Measurements from ENCODE around the gene STXBP4.

The STXBP4 gene

DNA sequence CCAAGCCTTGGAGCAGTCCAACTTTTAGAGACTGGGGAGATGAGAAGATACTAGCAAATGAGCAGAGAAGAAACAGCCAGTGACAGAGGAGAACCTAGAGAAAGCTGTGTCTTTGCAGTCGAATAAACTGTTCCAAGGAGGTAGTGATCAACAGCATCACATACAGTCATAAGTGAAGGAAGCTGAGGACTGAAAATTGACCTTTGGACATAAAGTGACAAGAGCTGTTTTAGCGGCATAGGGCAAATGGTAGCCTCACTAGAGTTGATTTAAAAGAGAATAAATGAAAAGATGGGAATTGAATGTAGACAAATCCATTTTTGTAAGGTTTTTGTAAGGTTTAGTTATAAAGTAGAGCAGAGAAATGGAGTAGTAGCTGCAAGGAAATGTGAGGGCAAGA lies 165.0 kb downstream of the STXBP4 start:
- no peak for DNase-seq

DNA sequence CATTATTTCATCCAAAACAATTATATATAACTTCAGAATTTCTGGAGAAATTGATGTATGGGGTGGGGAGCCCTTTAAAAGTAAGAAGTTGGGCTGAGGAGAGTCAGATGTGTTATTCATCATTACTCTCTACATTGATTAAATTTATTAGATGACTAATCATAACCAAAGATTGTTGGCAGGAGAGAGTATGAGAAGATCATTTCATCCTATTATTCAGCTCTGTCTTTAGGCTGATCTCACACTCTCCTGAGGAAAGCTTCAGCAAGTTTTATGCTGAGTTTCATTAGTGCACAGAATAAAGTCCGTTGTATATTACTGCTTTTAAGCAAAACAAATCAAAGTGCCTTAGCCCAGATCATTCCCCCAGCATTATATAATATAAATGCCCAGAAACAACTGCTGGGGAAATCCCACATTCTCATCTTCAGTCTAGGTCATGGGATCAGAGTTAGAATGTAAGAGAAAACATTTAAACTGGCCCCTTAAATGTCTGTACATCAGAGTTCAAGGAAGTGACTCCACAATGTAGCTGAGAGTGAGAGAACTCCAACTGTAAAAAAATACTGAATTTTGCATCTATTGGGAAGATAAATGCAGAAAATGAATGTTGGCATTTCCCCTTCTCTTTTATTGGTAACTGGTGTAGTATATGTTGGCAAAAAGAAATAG lies 166.1 kb downstream of the STXBP4 start:
- DNase-seq: no peak

DNA sequence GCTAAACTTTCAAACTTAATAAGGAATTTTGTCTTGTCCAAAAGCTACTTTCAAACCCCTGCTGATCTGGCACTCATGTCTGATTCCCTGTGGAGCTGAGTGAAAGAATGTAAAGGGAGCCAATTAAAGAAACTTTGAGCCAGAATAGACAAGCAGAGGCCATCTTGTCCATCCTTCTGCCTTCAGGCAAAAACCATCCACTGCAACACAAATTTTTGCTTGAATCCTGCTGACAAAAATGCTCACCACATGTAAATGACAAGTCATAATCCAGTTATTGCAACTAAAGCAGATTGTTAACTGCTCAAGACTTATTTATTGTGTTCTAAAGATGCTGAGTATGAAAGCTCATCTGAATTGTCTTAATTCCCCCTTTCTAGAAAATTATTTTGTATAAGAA lies 172.2 kb downstream of the STXBP4 start:
- no peak for DNase-seq

DNA sequence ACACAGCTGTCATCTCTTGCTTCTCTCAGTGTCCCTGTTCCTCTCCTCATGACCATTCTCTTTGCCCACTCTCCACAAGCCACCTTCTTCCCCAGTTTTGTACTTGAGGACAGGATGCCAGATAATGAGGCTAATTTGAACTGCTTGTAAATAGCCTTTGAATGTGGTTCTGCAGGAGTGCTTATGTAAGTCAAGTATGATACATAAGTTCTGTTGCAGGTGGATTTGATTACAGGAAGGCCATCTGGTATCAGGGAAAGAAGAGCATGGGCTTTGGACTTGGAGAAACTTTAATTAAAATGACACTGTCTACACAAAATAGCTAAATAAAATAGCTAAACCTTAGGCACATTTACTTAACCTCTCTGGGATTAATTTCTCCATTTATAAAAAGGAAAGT lies 176.0 kb downstream of the STXBP4 start:
- DNase-seq: no peak

DNA sequence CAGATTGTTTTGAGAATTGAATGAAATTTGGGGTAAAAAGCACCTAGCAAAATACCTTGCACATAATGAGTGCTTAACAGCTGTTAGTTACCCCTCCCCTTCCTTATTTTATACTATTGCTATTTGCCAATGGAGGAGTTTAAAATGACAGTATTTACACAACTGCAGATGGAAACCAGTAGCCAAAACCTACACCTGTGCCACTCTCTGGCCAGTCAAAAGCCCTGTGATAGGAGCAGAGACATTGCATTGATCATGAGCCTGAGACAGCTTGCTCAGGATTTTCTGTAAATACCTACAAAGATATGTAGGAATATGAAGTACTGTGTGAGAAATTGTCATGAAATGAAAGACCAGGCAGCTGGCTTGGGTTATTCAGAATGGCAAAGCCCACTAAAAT lies 180.9 kb downstream of the STXBP4 start:
- DNase-seq: no peak

DNA sequence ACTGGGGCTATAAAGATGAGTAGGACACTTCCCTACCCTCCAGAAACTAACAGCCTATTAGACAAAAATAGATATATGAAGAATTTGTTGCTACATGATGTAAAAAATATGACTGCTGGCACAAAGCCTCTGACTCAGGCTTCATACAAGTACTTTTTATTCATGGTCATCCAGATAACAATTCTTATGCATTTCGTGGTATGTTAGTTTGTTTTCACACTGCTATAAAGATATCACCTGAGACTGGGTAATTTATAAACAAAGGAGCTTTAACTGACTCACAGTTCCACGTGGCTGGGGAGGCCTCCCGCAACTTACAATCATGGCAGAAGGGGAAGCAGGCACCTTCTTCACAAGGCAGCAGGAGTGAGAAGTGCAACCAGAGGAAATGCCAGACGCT lies 183.7 kb downstream of the STXBP4 start:
- DNase-seq: no peak

DNA sequence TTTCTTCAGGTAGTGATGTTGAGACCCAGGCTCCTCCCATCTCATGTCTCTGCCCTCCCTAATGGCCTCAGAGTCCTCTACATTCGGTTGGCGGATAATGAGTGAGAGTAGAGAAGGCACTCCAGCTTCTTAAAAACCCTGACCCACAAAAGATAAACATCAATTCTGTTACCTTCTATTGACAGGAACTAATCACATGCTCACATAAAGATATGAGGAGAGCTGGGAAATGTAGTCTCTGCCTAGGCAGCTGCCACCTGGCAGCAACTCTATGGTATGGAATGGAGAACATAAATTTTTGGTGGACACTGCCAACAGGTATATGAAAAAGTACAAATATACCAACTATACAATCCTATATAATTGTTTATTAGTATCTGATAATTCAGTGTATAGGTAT lies 185.5 kb downstream of the STXBP4 start:
- no peak for DNase-seq

DNA sequence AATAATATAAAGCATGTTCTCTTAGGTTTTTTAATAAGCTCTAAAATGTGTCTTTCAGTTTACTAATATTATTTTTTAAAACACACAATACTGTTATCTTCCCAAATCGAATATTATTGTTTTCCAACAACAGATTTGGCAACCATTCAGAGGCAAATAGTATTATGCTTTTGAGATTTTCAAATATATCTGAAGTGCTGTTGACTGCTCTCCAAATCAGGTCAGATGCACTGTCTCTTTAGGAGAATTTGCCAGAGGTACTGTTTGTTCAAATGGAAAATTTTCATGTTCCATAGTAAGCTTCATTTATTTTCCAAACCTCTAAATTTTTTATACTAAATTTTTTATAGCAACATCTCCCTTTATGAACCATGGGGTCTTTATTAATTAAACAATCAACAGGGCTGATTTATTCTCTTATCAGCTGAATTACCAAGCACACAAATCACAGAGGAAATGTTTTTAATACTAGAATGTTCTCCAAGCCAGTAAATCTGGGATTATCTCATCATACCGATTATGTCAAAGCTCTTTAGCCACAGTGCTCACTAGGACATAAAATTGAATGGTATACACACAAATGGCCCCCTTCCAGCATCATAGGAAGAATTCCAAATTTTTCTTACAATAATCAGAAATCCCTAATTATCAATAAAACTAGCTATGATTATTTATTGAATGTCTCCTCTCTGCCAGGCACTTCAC lies 187.4 kb downstream of the STXBP4 start:
- no peak for DNase-seq

DNA sequence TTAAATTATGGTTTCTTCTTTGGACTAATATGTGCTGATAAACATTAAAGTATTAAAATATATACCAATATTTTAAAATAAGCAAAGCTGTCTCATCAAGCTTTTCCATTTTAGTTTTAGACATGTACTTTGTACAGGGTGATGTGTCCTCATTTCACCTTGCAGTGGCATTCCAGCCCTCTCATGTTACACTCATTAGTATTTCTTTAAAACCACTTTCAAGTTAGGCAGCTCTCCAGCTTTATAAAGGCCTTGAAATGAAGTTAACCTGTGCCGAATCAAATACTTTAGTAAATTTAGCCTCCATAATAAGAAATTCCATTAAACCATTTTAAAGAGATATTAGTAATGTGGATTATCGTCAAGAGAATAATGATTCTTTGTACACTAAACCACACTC lies 188.6 kb downstream of the STXBP4 start:
- DNase-seq: no peak

DNA sequence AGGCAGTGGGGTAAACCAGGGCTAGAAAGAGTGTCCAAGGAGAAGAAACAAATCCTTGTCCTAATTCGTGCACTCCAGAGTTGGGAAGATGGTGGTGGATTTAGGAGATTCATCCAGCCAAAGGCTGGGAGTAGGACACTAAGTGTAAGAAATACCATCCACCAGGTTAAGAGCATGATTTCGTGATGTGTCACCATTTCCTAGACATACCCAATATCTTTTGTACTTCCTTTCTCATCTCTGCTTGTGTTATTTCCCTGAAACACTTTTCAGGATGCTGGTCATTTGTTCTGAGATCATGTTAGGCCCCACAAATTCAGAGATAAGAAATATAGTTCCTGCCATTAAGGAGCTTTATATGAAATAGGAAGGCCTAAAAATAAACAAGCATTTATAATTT lies 189.9 kb downstream of the STXBP4 start:
- DNase-seq: no peak

DNA sequence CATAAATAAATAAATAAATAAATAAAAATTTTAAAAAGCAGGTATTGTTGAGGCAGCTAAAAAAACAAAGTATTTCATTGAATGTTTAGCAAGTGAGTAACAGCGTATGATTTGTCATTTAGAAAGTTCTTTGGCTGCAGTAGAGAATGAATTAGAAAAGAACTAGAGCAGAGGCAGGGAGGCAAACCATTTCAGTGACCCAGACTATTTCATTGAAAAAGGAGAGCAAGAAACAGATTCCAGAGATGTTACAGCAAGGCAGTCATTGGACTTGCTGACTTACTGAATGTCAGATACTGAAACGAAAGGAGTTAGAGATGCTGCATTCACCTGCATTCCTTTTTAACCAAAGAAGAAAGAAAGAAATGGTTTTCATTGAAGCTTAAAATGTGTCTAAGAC lies 190.7 kb downstream of the STXBP4 start:
- DNase-seq: no peak

DNA sequence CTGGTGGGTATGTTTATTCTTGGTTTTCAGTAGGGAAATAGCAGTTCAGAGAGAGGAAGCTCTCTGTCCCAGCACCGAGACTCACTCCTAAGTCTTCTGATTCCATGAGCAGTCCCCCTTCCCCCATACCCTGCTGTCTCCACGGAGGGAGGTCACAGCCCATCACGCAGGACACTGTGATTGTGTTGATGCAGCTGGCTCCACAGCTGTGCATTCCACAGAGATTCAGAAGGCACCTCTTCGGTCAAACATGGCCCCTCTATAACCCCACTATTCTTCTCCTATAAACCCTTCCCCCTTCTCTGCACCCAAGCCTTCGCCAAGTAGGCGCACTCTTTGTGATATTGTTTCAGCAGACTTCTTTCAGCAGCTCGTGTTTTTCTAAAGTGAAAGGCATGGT lies 191.9 kb downstream of the STXBP4 start:
- DNase-seq: no peak

DNA sequence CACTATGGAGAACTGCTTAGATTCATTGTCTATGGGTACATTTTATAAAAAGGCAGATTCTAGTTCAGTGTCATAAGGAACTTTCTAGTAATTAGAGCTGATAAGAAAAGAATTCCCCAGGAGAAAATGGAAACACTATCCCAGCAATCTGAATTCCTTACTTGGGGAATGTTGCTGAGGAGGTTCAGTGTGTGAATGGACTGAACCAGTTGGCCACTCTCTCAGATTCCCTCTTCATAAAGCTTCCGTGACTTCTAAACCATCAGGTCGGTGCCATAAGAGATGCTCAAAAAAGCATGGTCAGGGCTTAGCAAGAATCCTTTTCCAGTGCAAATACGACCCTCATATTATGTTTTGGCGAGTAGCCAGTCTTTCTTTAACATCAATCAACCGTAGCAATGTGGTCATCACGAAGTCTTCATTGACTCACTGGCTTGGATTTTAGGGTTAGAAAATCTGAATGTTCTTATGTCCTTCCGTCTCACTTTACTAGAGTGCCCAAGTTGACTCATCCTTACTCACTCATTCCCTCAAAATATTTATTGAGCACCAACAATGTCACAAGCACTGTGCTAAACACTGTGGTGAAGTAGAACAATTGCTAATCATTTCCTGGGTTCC lies 193.5 kb downstream of the STXBP4 start:
- no peak for DNase-seq

DNA sequence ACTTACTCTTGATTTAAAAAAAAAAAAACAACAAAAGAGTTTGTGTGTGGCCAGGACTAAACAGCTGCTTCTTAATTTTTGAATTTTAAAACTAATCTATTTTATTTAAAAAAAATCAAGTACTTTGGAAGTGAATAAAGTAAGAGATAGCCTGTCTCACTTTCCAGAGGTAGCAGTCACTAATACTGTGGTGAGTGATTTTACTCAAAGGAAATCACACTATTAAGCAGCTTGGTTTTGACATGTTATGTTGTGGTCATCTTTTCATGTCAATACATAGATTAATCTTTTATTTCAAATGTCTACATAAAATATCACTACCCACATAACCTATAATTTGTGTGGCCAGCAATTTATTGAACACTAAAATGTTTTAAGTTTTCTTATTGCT lies 194.0 kb downstream of the STXBP4 start:
- DNase-seq: no peak

DNA sequence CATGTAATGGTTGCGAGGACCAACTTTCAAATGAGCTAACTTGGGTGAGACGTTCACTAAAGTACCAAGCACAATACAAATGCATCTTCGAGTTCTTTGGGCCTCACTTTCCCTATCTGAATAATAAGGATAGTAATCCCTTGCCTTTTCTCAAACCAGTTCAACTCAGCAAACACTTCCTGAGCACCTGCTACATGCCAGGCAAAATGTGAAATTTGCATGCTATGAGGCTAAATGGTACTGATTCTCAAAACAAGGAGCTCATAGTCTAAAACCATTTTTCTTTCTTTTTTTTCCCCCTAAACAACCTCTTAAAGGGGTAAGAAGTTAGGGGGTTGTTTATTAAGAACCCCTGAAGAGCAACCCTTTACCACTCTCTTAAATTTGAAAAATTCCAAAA lies 194.8 kb downstream of the STXBP4 start:
- DNase-seq: no peak

DNA sequence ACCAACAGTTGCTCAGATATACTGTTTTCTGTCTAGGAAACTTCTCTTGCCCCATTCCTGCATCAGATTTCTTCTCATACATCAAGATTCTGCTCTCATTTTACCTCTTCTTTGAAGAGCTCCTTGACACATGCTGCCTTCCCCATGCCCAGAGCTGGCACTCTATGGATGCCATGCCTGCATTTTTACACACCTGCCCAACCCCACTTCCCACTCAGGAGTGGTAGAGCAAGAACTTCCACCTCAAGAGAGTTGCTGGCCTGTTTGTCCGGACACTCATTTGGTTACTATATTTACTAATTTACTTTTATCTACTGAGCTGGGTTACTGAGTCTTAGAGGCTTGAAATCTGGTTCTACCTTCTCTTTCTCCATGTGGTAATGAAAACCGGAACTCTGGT lies 197.9 kb downstream of the STXBP4 start:
- DNase-seq: no peak

DNA sequence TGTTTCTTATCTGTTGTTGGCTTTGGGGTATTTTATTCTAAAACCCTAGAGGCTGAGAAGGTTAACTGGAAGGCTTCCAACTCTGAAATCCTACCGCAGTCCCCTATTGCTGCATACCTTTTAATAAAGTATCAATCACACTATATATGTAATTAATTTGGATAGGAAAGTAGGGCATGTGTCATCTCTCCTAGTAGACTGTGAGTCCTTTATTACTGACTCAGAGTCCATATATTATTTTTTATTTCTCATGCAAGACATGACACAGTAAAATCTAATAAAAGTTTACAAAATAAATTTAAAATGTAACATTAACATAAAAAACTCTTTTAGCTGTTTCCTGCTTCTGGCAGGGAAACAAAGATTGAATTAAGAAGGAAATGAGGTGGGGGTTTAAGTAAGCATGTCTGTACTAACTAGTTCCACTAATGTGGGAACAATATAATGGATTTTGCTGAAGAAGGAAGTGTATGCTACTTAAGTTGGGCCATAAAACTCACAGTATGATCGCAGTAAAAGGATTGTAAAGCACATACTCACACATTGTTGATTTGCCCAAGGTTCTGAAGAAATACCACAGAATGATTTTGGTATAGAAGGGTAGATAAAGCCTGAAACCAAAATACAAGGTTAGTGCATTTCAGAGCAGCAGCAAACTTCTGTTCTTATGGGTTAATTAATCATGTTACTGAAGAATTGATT lies 198.6 kb downstream of the STXBP4 start:
- no peak for DNase-seq

DNA sequence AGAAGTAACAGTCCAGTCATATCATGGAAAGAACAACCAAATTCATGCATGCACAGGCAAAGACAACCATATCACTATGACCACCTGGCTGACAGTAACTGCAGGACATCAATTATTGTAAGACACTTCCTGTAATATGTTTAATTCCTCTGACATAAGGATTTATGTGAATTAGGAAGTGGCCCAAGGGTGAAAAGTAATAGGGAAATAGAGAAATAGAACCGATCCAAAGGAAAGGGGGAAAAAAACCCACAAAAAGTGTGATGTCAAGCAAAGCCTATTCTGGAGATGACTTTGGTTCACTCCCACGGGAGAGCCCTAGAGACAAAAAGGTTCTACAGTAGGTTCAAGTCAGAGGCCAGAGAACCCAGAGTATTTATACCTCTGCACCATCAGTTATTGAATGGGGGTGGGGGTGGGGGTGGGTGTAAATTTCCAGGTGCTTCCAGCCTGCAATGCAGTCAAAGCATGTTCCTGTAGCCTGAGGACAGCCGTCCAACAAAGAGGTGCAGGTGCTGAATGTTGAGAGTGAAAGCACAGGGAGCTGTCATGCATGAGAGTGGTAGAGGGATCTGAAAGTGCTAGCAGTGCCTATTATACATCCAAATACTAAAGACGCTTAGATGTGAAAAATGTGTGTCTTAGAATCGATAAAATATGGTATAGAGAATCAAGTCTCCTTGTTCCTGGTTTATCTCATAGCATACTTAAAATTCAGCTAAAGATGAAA lies 200.6 kb downstream of the STXBP4 start:
- no peak for DNase-seq

DNA sequence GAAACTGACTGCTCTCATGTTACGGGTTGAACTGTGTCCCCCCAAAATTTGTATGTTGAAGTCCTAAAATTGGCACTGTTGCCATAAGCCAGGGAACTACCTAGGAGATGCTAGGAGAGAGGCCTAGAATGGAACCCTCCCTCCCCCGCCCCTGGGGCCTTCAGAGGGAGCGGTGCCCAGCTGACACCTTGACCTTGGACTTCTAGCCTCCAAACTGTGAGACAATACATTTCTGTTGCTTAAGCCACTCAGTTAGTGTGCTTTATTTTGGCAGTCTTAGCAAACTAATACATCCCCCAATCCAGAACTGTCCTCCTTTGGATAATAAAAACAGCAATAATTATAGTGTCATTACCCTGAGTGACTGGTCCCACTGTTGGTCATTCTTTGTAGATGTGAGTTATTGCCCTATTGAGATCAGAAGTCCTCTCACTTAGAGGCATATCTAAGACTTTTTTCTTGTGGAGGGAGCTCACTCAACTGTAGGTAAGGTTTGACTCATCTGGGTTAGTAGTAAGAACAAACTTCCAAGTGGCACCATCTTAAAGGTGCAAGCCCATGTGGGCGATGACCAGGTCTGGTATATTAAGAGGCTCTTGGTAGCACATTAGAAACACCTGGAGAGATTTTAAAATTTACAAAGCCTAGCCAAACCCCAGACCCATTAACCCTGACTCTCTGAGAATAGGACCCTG lies 203.2 kb downstream of the STXBP4 start:
- DNase-seq: no peak

DNA sequence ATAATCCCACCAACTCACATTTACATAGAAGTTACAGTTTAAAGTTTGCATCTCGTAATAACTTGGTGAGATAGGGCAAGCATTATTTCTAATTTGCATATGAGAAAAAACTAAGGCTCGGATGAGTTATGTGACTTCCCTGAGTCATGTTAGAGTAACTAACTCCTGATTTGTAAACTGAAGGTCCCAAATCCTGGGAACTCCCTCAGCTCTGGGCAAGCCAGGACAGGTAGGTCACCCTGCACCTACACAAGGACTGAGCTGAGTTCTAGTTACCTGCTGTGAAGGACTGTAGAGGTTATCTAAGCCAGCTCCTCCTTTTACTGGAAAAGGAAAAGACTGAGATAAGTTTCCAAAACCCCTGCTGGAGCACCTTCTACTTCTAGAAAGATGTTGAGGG lies 204.0 kb downstream of the STXBP4 start:
- no peak for DNase-seq

DNA sequence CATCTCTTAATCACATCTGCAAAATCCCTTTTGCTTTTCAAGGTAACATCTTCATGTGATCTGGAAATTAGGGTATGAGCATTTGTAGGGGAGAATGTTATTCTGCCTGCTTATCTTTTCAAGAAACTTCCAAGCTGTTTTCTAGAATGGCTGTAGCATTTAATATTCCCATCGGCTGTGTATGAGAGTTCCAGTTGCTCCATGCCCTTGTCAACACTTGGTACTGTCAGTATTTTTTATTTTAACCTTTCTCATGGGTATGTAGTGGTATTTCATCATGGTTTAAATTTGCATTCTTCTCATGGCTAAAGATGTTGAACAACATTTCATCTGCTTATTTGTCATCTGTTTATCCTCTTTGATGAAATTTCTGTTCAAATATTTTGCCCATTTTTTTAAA lies 205.6 kb downstream of the STXBP4 start:
- no peak for DNase-seq

DNA sequence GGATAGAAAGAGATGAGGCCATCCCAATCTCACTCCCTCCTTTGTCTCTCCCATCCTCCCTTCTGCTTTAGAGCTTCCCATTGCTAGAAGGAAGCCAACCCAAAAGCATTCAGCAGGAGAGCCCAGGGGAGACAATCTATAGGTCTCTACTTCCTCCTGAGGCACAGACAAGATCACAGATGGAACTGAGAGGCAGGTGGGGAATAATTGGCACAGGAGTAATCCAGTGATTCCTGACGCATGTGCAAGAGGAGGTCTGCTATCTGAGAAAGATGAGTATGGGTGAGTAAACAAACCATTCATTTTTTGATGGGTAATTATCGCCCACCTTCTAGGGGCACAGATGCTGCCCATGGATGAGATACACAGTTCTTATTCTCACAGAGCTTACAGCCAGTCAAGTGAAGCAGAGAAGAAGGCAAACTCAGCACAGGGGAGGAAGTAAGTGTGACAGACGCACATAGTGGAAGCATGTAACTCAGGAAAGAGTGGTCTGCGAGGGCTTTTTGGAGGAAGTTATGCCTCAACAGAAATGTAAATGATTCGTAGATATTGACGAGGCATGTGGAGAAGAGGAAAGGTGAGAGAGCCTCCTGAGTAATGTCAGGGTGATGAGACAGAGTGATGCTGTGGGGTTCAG lies 207.3 kb downstream of the STXBP4 start:
- DNase-seq: no peak
